Measurements from ENCODE around the gene BGLAP.

BGLAP gene

GRCh38 chr1:156226782-156227181 is 15.2 kb upstream of the BGLAP start:
- no peak for DNase-seq (ENCODE audit: low read depth)
- no peak overlapping the region for H3K4me3 ChIP-seq (ENCODE audit: low read depth, low read length)
- TF ChIP-seq CTCF (IDR thresholded peaks at IDR 0.05; ENCODE audit: low read depth, low read length, missing control alignments): no peak

GRCh38 chr1:156228501-156228900 is 13.5 kb upstream of the BGLAP start:
- no peak overlapping the region for H3K4me3 ChIP-seq (ENCODE audit: low read depth, low read length)
- no peak for TF ChIP-seq CTCF (IDR thresholded peaks at IDR 0.05; ENCODE audit: low read depth, low read length, missing control alignments)
- DNase-seq (ENCODE audit: low read depth): no peak

GRCh38 chr1:156229809-156230472 is 12.0 kb upstream of the BGLAP start:
- TF ChIP-seq CTCF (IDR thresholded peaks at IDR 0.05; ENCODE audit: low read depth, low read length, missing control alignments): no peak

GRCh38 chr1:156230473-156230837 is 11.5 kb upstream of the BGLAP start:
- no peak for DNase-seq (ENCODE audit: low read depth)
- no peak for TF ChIP-seq CTCF (IDR thresholded peaks at IDR 0.05; ENCODE audit: low read depth, low read length, missing control alignments)
- H3K4me3 ChIP-seq (ENCODE audit: low read depth, low read length): no peak overlapping the region

More at GRCh38 chr1:156229809-156230472, 12.0 kb upstream of the BGLAP start:
- no peak for DNase-seq (ENCODE audit: low read depth)
- no peak overlapping the region for H3K4me3 ChIP-seq (ENCODE audit: low read depth, low read length)

GRCh38 chr1:156232201-156232894 is 9.6 kb upstream of the BGLAP start:
- no peak for TF ChIP-seq CTCF (IDR thresholded peaks at IDR 0.05; ENCODE audit: low read depth, low read length, missing control alignments)
- no peak overlapping the region for H3K4me3 ChIP-seq (ENCODE audit: low read depth, low read length)
- DNase-seq (ENCODE audit: low read depth): no peak

GRCh38 chr1:156233426-156234127 is 8.4 kb upstream of the BGLAP start:
- H3K4me3 ChIP-seq (ENCODE audit: low read depth, low read length): no peak overlapping the region
- no peak for DNase-seq (ENCODE audit: low read depth)
- no peak for TF ChIP-seq CTCF (IDR thresholded peaks at IDR 0.05; ENCODE audit: low read depth, low read length, missing control alignments)

Measured in GM12864 (cell line).